ENCODE data around the gene ETS2.

Gene ETS2

GRCh38 chr21:38805328-38806152 lies at the start of gene ETS2:
ETS2 (plus strand) TSS chr21:38805929; CDS start chr21:38810035, 4,106 bp downstream.
- DNase-seq (ENCODE audit: low read depth in 2 of 2, low spot score in 1 of 2) = peak; percentile 28 to 33

- no peak for DNase-seq (ENCODE audit: low read depth in 2 of 2, low spot score in 1 of 2)
These were observed 49.0 kb upstream of the ETS2 start for GRCh38 chr21:38756746-38757145.

GRCh38 chr21:38758501-38759214 lies 47.1 kb upstream of the ETS2 start:
- no peak for DNase-seq (ENCODE audit: low read depth in 2 of 2, low spot score in 1 of 2)

- DNase-seq (ENCODE audit: low read depth in 2 of 2, low spot score in 1 of 2) = no peak
These were observed 46.3 kb upstream of the ETS2 start for GRCh38 chr21:38759413-38759812.

- no peak for DNase-seq (ENCODE audit: low read depth in 2 of 2, low spot score in 1 of 2)
These were observed 45.5 kb upstream of the ETS2 start for GRCh38 chr21:38760017-38760761.

GRCh38 chr21:38760762-38761155 lies 45.0 kb upstream of the ETS2 start:
- DNase-seq (ENCODE audit: low read depth in 2 of 2, low spot score in 1 of 2) = no peak

GRCh38 chr21:38761531-38761930 lies 44.2 kb upstream of the ETS2 start:
- DNase-seq (ENCODE audit: low read depth in 2 of 2, low spot score in 1 of 2) = no peak

GRCh38 chr21:38765056-38765455 lies 40.7 kb upstream of the ETS2 start:
- no peak for DNase-seq (ENCODE audit: low read depth in 2 of 2, low spot score in 1 of 2)

GRCh38 chr21:38766987-38767722 lies 38.6 kb upstream of the ETS2 start:
- peak in 1 of 2 donors; percentile 10 for DNase-seq (ENCODE audit: low read depth in 2 of 2, low spot score in 1 of 2)

- no peak for DNase-seq (ENCODE audit: low read depth in 2 of 2, low spot score in 1 of 2)
These were observed 37.2 kb upstream of the ETS2 start for GRCh38 chr21:38768471-38769063.

- DNase-seq (ENCODE audit: low read depth in 2 of 2, low spot score in 1 of 2) = no peak
These were observed 36.4 kb upstream of the ETS2 start for GRCh38 chr21:38769191-38769780.

- no peak for DNase-seq (ENCODE audit: low read depth in 2 of 2, low spot score in 1 of 2)
These were observed 35.1 kb upstream of the ETS2 start for GRCh38 chr21:38770660-38771059.

GRCh38 chr21:38771536-38771935 lies 34.2 kb upstream of the ETS2 start:
- no peak for DNase-seq (ENCODE audit: low read depth in 2 of 2, low spot score in 1 of 2)

GRCh38 chr21:38772646-38773045 lies 33.1 kb upstream of the ETS2 start:
- no peak for DNase-seq (ENCODE audit: low read depth in 2 of 2, low spot score in 1 of 2)

GRCh38 chr21:38773099-38774061 lies 32.3 kb upstream of the ETS2 start:
- no peak for DNase-seq (ENCODE audit: low read depth in 2 of 2, low spot score in 1 of 2)

GRCh38 chr21:38774152-38774551 lies 31.6 kb upstream of the ETS2 start:
- no peak for DNase-seq (ENCODE audit: low read depth in 2 of 2, low spot score in 1 of 2)

- DNase-seq (ENCODE audit: low read depth in 2 of 2, low spot score in 1 of 2) = no peak
These were observed 31.0 kb upstream of the ETS2 start for GRCh38 chr21:38774586-38775285.

- no peak for DNase-seq (ENCODE audit: low read depth in 2 of 2, low spot score in 1 of 2)
These were observed 30.0 kb upstream of the ETS2 start for GRCh38 chr21:38775733-38776132.

- no peak for DNase-seq (ENCODE audit: low read depth in 2 of 2, low spot score in 1 of 2)
These were observed 28.7 kb upstream of the ETS2 start for GRCh38 chr21:38777015-38777414.
